HepG2 (cell line): ENCODE results near the gene SCAPER. TPM values are rescaled to one million over a fixed set of nuclear protein-coding genes. Genes with fewer than 3 reads are reported as not detected.

Experiments used
- BRD4 ChIP-seq: sonication (generic); formaldehyde crosslinking; IDR thresholded peaks from 2 replicates; pipeline ENCODE4 v1.4.0; 2020; ENCODE audit warnings: missing genetic modification reagents
- SMAD1 ChIP-seq: sonication (generic); formaldehyde crosslinking; IDR thresholded peaks from 2 replicates; pipeline ENCODE4 v1.4.0; 2020; ENCODE audit warnings: missing genetic modification reagents, low read depth, mild to moderate bottlenecking, borderline replicate concordance
- ZNF501 ChIP-seq: sonication (generic); formaldehyde crosslinking; IDR thresholded peaks from 2 replicates; pipeline ENCODE4 v1.5.1; 2020; ENCODE audit warnings: mild to moderate bottlenecking, moderate library complexity, missing genetic modification reagents
- ZNF609 ChIP-seq: sonication (generic); formaldehyde crosslinking; IDR thresholded peaks from 2 replicates; pipeline ENCODE4 v1.4.0; 2020; ENCODE audit warnings: mild to moderate bottlenecking, missing genetic modification reagents, borderline replicate concordance
- polyA plus RNA-seq, 8 experiments: library from polyadenylated mRNA; depleted of rRNA in 3 of 8; stranded (reverse) in 7 of 8; unstranded in 1 of 8; fragments of >200 nt; fragmentation: Illumina TruSeq in 4 of 8; extraction: Trizol in 4 of 8; gene quantifications; 2 replicates each; pipeline versions ENCODE4 v1.2.1 to v1.2.3, GENCODE V29; 2011 to 2016; ENCODE audit warnings: low read depth in 4 of 8, missing spikeins in 1 of 8, mixed read lengths in 1 of 8; ENCODE audit not compliant: insufficient read depth in 1 of 8
- total RNA-seq, 5 experiments: library from RNA; depleted of rRNA; stranded (reverse); fragments of >200 nt; fragmentation: Illumina TruSeq; extraction: Trizol; gene quantifications; 2 replicates each; pipeline ENCODE4 v1.2.3, GENCODE V29; 2016; ENCODE audit warnings: low read depth in 1 of 5

SCAPER gene
- total and polyA plus RNA-seq, 2 of the 13 experiments (the other 11 are each of a cell fraction or from before 2014, with no cell fraction given): 4.3 to 10.5 TPM

GRCh38 chr15:76336254-76337058 is 568.7 kb downstream of the SCAPER start, which contains the start of gene ISL2 (continued):
- TF ChIP-seq ZNF501 (CRISPR knock-in tag) (peak; percentile 49; the same call in 1 of the 2 replicates), SMAD1 (CRISPR knock-in tag) (no peak), BRD4 (CRISPR knock-in tag) (0 out of 2 replicates have a peak, but pooled peaks have one; percentile 43), ZNF609 (no peak)
